SK-N-SH treated with all-trans-retinoic acid at 6 μM for 48 hours (cell line): ENCODE measurements around the gene SNX15.

Experiments used
- CREB5 ChIP-seq: fragments of 250-450 bp; sonication (Bioruptor Pico); IDR thresholded peaks from 2 replicates; pipeline ENCODE4 v1.5.1; 2020; ENCODE audit warnings: low read depth, mild to moderate bottlenecking, moderate library complexity
- ESRRG ChIP-seq: fragments of 250-450 bp; sonication (Bioruptor Pico); IDR thresholded peaks from 2 replicates; pipeline ENCODE4 v1.6.1; 2021; ENCODE audit warnings: mild to moderate bottlenecking
- GLIS3 ChIP-seq: fragments of 250-450 bp; sonication (Bioruptor Pico); IDR thresholded peaks from 2 replicates; pipeline ENCODE4 v1.5.0; 2020; ENCODE audit warnings: mild to moderate bottlenecking, moderate library complexity
- ZFP3 ChIP-seq: fragments of 250-450 bp; sonication (Bioruptor Pico); IDR thresholded peaks from 2 replicates; pipeline ENCODE4 v1.5.0; 2020; ENCODE audit warnings: mild to moderate bottlenecking, moderate library complexity
- ZFP30 ChIP-seq: fragments of 450-650 bp; formaldehyde crosslinking; IDR thresholded peaks from 2 replicates; pipeline ENCODE4 v1.5.0; 2022; ENCODE audit warnings: mild to moderate bottlenecking, moderate library complexity

DNA sequence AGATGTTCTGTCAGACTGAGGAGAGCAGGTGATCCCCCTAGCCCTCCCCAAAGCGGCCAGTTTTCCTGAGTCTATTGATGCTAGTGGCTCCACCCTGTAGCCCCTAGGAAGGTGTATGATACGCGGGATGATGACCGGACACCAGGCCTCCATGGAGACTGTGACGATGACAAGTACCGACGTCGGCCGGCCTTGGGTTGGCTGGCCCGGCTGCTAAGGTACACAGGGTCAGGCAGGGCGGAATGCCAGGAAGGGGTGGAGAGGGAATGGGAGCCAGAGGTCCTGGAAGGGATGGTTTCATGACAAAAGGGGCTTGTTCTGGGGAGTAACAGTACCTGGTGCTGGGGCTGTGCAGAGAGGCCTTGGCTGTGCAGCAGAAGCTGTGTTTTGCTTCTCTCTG is 60.0 kb downstream of the SNX15 start:
- no peak for TF ChIP-seq ZFP30 (CRISPR knock-in tag)
- TF ChIP-seq CREB5 (CRISPR knock-in tag), result no peak
- no peak for TF ChIP-seq ESRRG (CRISPR knock-in tag)
- TF ChIP-seq ZFP3 (CRISPR knock-in tag), result no peak
- no peak for TF ChIP-seq GLIS3 (CRISPR knock-in tag)
